Ovary (tissue), 9 donors: ENCODE results near the gene IVL. TPM values are rescaled to one million over a fixed set of nuclear protein-coding genes. Genes with fewer than 3 reads are reported as not detected.

ENCODE experiments used
- DNase-seq, 5 donors: peaks; one replicate each; pipeline ENCODE4 v3.0.0-alpha.2; 2019 to 2020
- H3K27ac ChIP-seq, 2 donors: fragments of 200-600 bp; one replicate each; pipeline versions ENCODE4 v1.5.1 to v1.8.0; 2019 to 2022
- H3K27me3 ChIP-seq: fragments of 200-600 bp; one replicate; pipeline ENCODE4 v1.8.0; 2022
- H3K36me3 ChIP-seq: fragments of 200-600 bp; sonication (generic); one replicate; pipeline ENCODE4 v1.5.1; 2019
- H3K4me1 ChIP-seq: one replicate; pipeline ENCODE4 v1.8.1; 2013; ENCODE audit warnings: mild to moderate bottlenecking, moderate library complexity; ENCODE audit not compliant: insufficient read depth
- H3K4me3 ChIP-seq: fragments of 200-600 bp; sonication (generic); one replicate; pipeline ENCODE4 v1.5.1; 2017
- H3K9me3 ChIP-seq, 2 donors: fragments of 200-600 bp in 1 of 2; sonication (generic) in 1 of 2; one replicate each; pipeline versions ENCODE4 v1.5.1 to v1.8.1; 2013 to 2019; ENCODE audit warnings: mild to moderate bottlenecking in 1 of 2, moderate library complexity in 1 of 2
- EP300 ChIP-seq: sonication (generic); formaldehyde crosslinking; IDR thresholded peaks from one replicate; pipeline ENCODE4 v1.6.1; 2017; ENCODE audit warnings: antibody characterized with exemption
- POLR2A ChIP-seq: fragments of 450-650 bp; IDR thresholded peaks from one replicate; pipeline ENCODE4 v1.6.1; 2017; ENCODE audit warnings: antibody characterized with exemption, mild to moderate bottlenecking, moderate library complexity
- WGBS, 3 donors: extraction: QIAGEN DNeasy Blood & Tissue Kit in 1 of 3; methylation state at CpG; one replicate each; pipeline versions ENCODE4 v1.1.5 to v1.1.7; 2013 to 2017; 5-methylcytosine and 5-hydroxymethylcytosine counted together
- intact Hi-C, 4 donors: fragments of 100-400 bp; cut with DNase I; formaldehyde crosslinking; loops; one replicate each; pipeline versions ENCODE4 v1.11.0 to v1.15.1; 2022 to 2023
- polyA plus RNA-seq, 2 donors: library from polyadenylated mRNA; stranded (reverse); fragments of 200-250 nt in 1 of 2; fragments of 350-450 nt in 1 of 2; fragmentation: Illumina TruSeq in 1 of 2; extraction: RNeasy Lipid Tissue Mini Kit (QIAGEN cat#74804) in 1 of 2; gene quantifications; one replicate each; pipeline ENCODE4 v1.2.3, GENCODE V29; 2013 to 2014
- total RNA-seq, 7 donors: library from RNA; depleted of rRNA in 2 of 7; stranded (reverse); fragments of >200 nt in 2 of 7; fragmentation: NEBNext Ultra II Directional in 3 of 7; extraction: Animal tissue kit (Norgen Biotek cat#: 25700) in 3 of 7; gene quantifications; one replicate each; pipeline versions ENCODE4 v1.1.0 to v1.2.4, GENCODE V29; 2016 to 2023
- TF ChIP-seq, protein P1 (sequence below), 3 donors: fragments of 450-650 bp in 2 of 3; fragments of 200-600 bp in 1 of 3; IDR thresholded peaks; one replicate each; pipeline versions ENCODE4 v1.5.1 to v1.8.0; 2016 to 2022; ENCODE audit warnings: antibody characterized with exemption in 3 of 3, mild to moderate bottlenecking in 1 of 3
- donor health status: DM: no; HTN: no; CAD: no; lungs with moderate emphysema.
- donor health status: DM: no; HTN: no; CAD: no.
- donor health status: Bipolar disorder and iron deficiency.
- donor health status: DM: yes; HTN: yes; CAD: no.
- donor health status: DM: no; HTN: no; CAD: no.
- donor health status: DM: yes; HTN: yes; CAD: no.

The IVL gene
- total and polyA plus RNA-seq, 9 donors, result not detected

- WGBS, 3 donors, result 64 to 78% (median 69%) methylated on average over 2 of the region's 2 CpGs
- DNase-seq, result no peak
- no peaks in the 10 kb centered on the region for H3K4me1 ChIP-seq
- TF ChIP-seq POLR2A (no peak), EP300 (no peak)
- TF ChIP-seq, protein P1, sequence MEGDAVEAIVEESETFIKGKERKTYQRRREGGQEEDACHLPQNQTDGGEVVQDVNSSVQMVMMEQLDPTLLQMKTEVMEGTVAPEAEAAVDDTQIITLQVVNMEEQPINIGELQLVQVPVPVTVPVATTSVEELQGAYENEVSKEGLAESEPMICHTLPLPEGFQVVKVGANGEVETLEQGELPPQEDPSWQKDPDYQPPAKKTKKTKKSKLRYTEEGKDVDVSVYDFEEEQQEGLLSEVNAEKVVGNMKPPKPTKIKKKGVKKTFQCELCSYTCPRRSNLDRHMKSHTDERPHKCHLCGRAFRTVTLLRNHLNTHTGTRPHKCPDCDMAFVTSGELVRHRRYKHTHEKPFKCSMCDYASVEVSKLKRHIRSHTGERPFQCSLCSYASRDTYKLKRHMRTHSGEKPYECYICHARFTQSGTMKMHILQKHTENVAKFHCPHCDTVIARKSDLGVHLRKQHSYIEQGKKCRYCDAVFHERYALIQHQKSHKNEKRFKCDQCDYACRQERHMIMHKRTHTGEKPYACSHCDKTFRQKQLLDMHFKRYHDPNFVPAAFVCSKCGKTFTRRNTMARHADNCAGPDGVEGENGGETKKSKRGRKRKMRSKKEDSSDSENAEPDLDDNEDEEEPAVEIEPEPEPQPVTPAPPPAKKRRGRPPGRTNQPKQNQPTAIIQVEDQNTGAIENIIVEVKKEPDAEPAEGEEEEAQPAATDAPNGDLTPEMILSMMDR (IDR thresholded peaks at IDR 0.05), result no peak
- no peak overlapping the region for H3K27ac ChIP-seq
- intact Hi-C loops, result no loop called here
- H3K4me3 ChIP-seq, result no peak overlapping the region
- H3K36me3 ChIP-seq, result no peaks in the 10 kb centered on the region
- H3K9me3 ChIP-seq, result no peaks in the 10 kb centered on the region
- H3K27me3 ChIP-seq, result no peaks in the 10 kb centered on the region
Observed at GRCh38 chr1:152942161-152942560, 33.8 kb downstream of the IVL start.

- DNase-seq, result no peak
- no peak overlapping the region for H3K27ac ChIP-seq
- no peaks in the 10 kb centered on the region for H3K36me3 ChIP-seq
- no peak overlapping the region for H3K4me3 ChIP-seq
- no peaks in the 10 kb centered on the region for H3K9me3 ChIP-seq
- TF ChIP-seq, protein P1 (IDR thresholded peaks at IDR 0.05), result no peak
- no peak for TF ChIP-seq EP300
- no peak for TF ChIP-seq POLR2A
- 87 to 90% (median 87%) methylated on average over 3 of the region's 3 CpGs for WGBS, 3 donors
- no peaks in the 10 kb centered on the region for H3K4me1 ChIP-seq
- H3K27me3 ChIP-seq, result no peaks in the 10 kb centered on the region
- intact Hi-C loops, result no loop called here
Observed at GRCh38 chr1:152946248-152946647, 37.9 kb downstream of the IVL start.

DNA sequence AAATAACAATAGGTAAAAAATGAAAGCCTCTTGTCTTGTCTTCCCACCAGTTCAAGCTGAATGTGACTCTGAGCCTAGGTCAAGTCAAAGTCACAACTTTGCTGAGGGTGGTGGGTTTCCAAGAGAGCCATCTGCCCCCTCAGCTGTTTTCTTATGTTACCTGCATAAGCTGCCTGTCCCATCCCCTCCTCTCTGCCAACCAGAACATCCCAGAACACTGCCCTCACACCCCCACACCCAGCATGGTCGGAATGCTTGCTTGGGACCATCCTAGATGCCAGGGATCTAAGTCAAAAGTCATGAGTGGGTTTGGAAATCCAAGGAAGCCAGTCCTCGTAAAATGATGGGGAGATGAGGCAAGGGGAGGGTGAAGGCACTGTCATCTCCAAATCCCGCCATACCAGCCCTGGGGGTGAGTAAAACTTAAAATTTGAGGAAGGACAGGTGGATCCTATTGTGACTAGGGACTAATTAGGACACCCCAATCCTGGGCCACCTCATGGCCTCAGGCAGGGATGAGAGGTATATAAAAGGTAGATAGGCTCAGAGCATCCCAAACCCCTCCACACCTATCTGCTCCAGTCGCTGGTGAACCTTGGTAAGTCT lies 38.4 kb downstream of the IVL start, which contains the start of gene SPRR5:
Gene SPRR5 (plus strand): TSS at position 556 of the 606 bp plus-strand sequence. CDS start 1,349 bp downstream, outside the sequence.
- intact Hi-C loops, result no loop called here
- 90 to 94% (median 92%) methylated on average over 4 of the region's 4 CpGs for WGBS, 3 donors
- H3K27me3 ChIP-seq, result no peaks in the 10 kb centered on the region
- H3K36me3 ChIP-seq, result no peaks in the 10 kb centered on the region
- H3K4me3 ChIP-seq, result no peak within 1 kb of the TSS
- H3K4me1 ChIP-seq, result no peaks in the 10 kb centered on the region
- H3K9me3 ChIP-seq, result no peaks in the 10 kb centered on the region
- TF ChIP-seq, protein P1 (IDR thresholded peaks at IDR 0.05), result no peak
- no peak for TF ChIP-seq EP300
- no peak for TF ChIP-seq POLR2A
- H3K27ac ChIP-seq, result no peak within 1 kb of the TSS
- no peak for DNase-seq

- no peak for TF ChIP-seq POLR2A
- TF ChIP-seq, protein P1 (IDR thresholded peaks at IDR 0.05), result no peak
- TF ChIP-seq EP300, result no peak
- 86 to 93% (median 87%) methylated on average over 5 of the region's 5 CpGs for WGBS, 3 donors
- Histone ChIP-seq H3K9me3 (no peaks in the 10 kb centered on the region), H3K4me1 (no peaks in the 10 kb centered on the region), H3K36me3 (no peaks in the 10 kb centered on the region), H3K27ac (no peak overlapping the region), H3K27me3 (no peaks in the 10 kb centered on the region), H3K4me3 (no peak overlapping the region)
- intact Hi-C loops, result no loop called here
- no peak for DNase-seq
Observed at GRCh38 chr1:152951711-152952110, 43.4 kb downstream of the IVL start.
